ENCODE data around the gene OR11H6. TPM values are rescaled to one million over a fixed set of nuclear protein-coding genes. Genes with fewer than 3 reads are reported as not detected.
A peak's percentile ranks its signal among the peaks of the same experiment; 100 is the strongest.
"Not testable (repeated sequence)": the region's sequence is repeated elsewhere in the genome, so short reads cannot be mapped to it uniquely, and the experiment has no call there.

The OR11H6 gene
- total and polyA plus RNA-seq, 8 donors, result not detected

GRCh38 chr14:20194101-20194500 lies 29.4 kb upstream of the OR11H6 start:
- H3K9me3 ChIP-seq, result no peaks in the 10 kb centered on the region
- H3K4me3 ChIP-seq, result no peak overlapping the region
- FAIRE-seq (no peak), ATAC-seq (no peak), DNase-seq (no peak)
- H3K36me3 ChIP-seq, result no peaks in the 10 kb centered on the region
- no peak for TF ChIP-seq CTCF (IDR thresholded peaks at IDR 0.05)
- no peaks in the 10 kb centered on the region for H3K27me3 ChIP-seq
- intact Hi-C loops (cut with DNase I), result no loop called here
- no peaks in the 10 kb centered on the region for H3K4me1 ChIP-seq
- no peak overlapping the region for H3K27ac ChIP-seq

GRCh38 chr14:20195170-20195569 lies 28.3 kb upstream of the OR11H6 start:
- H3K27ac ChIP-seq; H3K9me3 ChIP-seq; FAIRE-seq; H3K4me1 ChIP-seq; DNase-seq; H3K4me3 ChIP-seq; intact Hi-C loops (cut with DNase I); H3K27me3 ChIP-seq; H3K36me3 ChIP-seq; ATAC-seq: not testable (repeated sequence)
- WGBS, 2 donors, result 57 to 73% methylated on average over 6 of the region's 6 CpGs

- Histone ChIP-seq H3K9me3 (no peaks in the 10 kb centered on the region), H3K27me3 (no peaks in the 10 kb centered on the region), H3K4me3 (no peak overlapping the region), H3K27ac (no peak overlapping the region), H3K36me3 (no peaks in the 10 kb centered on the region), H3K4me1 (no peaks in the 10 kb centered on the region)
- no peak for TF ChIP-seq CTCF (IDR thresholded peaks at IDR 0.05)
- DNase-seq (no peak), ATAC-seq (peak in 1 of 4 donors; percentile 58), FAIRE-seq (no peak)
- intact Hi-C loops (cut with DNase I), result no loop called here
- WGBS, 2 donors, result 17 to 26% methylated on average over 2 of the region's 2 CpGs
Measured at GRCh38 chr14:20195911-20196310, 27.6 kb upstream of the OR11H6 start.

GRCh38 chr14:20197459-20197858 lies 26.1 kb upstream of the OR11H6 start:
- H3K4me1 ChIP-seq, result no peaks in the 10 kb centered on the region
- no peak for TF ChIP-seq CTCF (IDR thresholded peaks at IDR 0.05)
- no peaks in the 10 kb centered on the region for H3K36me3 ChIP-seq
- ATAC-seq, result no peak
- no peak overlapping the region for H3K4me3 ChIP-seq
- no peak overlapping the region for H3K27ac ChIP-seq
- 64 to 74% methylated on average over 6 of the region's 6 CpGs for WGBS, 2 donors
- no peaks in the 10 kb centered on the region for H3K9me3 ChIP-seq
- H3K27me3 ChIP-seq, result no peaks in the 10 kb centered on the region
- DNase-seq, result no peak
- intact Hi-C loops (cut with DNase I), result no loop called here
- FAIRE-seq, result no peak

- H3K4me3 ChIP-seq, result no peak overlapping the region
- no peaks in the 10 kb centered on the region for H3K4me1 ChIP-seq
- H3K27me3 ChIP-seq, result no peaks in the 10 kb centered on the region
- no peak for ATAC-seq
- intact Hi-C loops (cut with DNase I), result no loop called here
- H3K27ac ChIP-seq, result no peak overlapping the region
- WGBS, 2 donors, result 47 to 56% methylated on average over 5 of the region's 5 CpGs
- H3K36me3 ChIP-seq, result no peaks in the 10 kb centered on the region
- no peak for FAIRE-seq
- no peaks in the 10 kb centered on the region for H3K9me3 ChIP-seq
- TF ChIP-seq CTCF (IDR thresholded peaks at IDR 0.05), result no peak
- DNase-seq, result no peak
Measured at GRCh38 chr14:20198991-20199390, 24.5 kb upstream of the OR11H6 start.

- no peaks in the 10 kb centered on the region for H3K4me1 ChIP-seq
- no peaks in the 10 kb centered on the region for H3K27me3 ChIP-seq
- DNase-seq, result no peak
- TF ChIP-seq CTCF (IDR thresholded peaks at IDR 0.05), result no peak
- no peak for ATAC-seq
- H3K36me3 ChIP-seq, result no peaks in the 10 kb centered on the region
- no peak overlapping the region for H3K4me3 ChIP-seq
- 54 to 55% methylated on average over 3 of the region's 3 CpGs for WGBS, 2 donors
- no peaks in the 10 kb centered on the region for H3K9me3 ChIP-seq
- FAIRE-seq, result no peak
- intact Hi-C loops (cut with DNase I), result no loop called here
- no peak overlapping the region for H3K27ac ChIP-seq
Measured at GRCh38 chr14:20204721-20205120, 18.8 kb upstream of the OR11H6 start.
